Measurements from ENCODE around the gene SNAI1.
A peak's percentile ranks its signal among the peaks of the same experiment; 100 is the strongest.

SNAI1 gene

GRCh38 chr20:50012282-50013263 lies 29.8 kb downstream of the SNAI1 start:
- no peak for DNase-seq
- no peak overlapping the region for H3K27ac ChIP-seq (ENCODE audit: low read length, poor library complexity, severe bottlenecking)
- H3K27me3 ChIP-seq (ENCODE audit: control insufficient read depth in 1 of 2, insufficient read depth in 1 of 2, low read length in 2 of 2) = peaks cover 7 to 22% of the 10 kb centered on the region in 2 experiments
- no peak overlapping the region for H2BK15ac ChIP-seq (ENCODE audit: low read depth, poor library complexity, severe bottlenecking)
- H2BK12ac ChIP-seq (ENCODE audit: low read length in 2 of 2) = peak overlapping the region in 1 of 2 experiments; percentile 89
- H3K36me3 ChIP-seq (ENCODE audit: control insufficient read depth in 1 of 2, insufficient read depth in 2 of 2, low read depth in 1 of 2, low read length in 2 of 2) = no peaks in the 10 kb centered on the region
- WGBS = 44% methylated on average over 12 of the region's 12 CpGs
- no peaks in the 10 kb centered on the region for H3K79me1 ChIP-seq (replicated peaks; ENCODE audit: low read length, poor library complexity, severe bottlenecking)
- H2AFZ ChIP-seq (ENCODE audit: low read depth, low read length) = peak overlapping the region; percentile 19
- no peak overlapping the region for H2BK5ac ChIP-seq (ENCODE audit: low read depth, low read length, poor library complexity, severe bottlenecking)
- no peak overlapping the region for H4K91ac ChIP-seq (ENCODE audit: low read length)
- no peak overlapping the region for H3K23ac ChIP-seq (ENCODE audit: low read length in 2 of 2)
- peak overlapping the region in 1 of 2 experiments; percentile 43 for H3K4ac ChIP-seq (ENCODE audit: low read depth in 1 of 2, low read length in 2 of 2)
- H2BK120ac ChIP-seq (ENCODE audit: low read depth, low read length) = no peak overlapping the region
- H2AK5ac ChIP-seq (ENCODE audit: low read length, severe bottlenecking) = no peak overlapping the region
- H3K14ac ChIP-seq (ENCODE audit: low read length in 2 of 2) = no peak overlapping the region
- no peak overlapping the region for H3K9ac ChIP-seq (ENCODE audit: low read length)
- H4K8ac ChIP-seq (ENCODE audit: low read length) = no peak overlapping the region
- H3K18ac ChIP-seq (ENCODE audit: low read depth in 1 of 2, low read length in 2 of 2) = peak overlapping the region in 1 of 2 experiments; percentile 42
- no peak overlapping the region for H3K4me3 ChIP-seq (ENCODE audit: insufficient read depth in 1 of 2, low read depth in 1 of 2, low read length in 2 of 2)
- H3K4me2 ChIP-seq (ENCODE audit: low read length, poor library complexity, severe bottlenecking) = no peak overlapping the region
- no peaks in the 10 kb centered on the region for H3K9me3 ChIP-seq (ENCODE audit: control insufficient read depth, low read length)
- H3K4me1 ChIP-seq (ENCODE audit: control insufficient read depth, insufficient read depth, low read depth, low read length) = peaks cover 21% of the 10 kb centered on the region

- Histone ChIP-seq H2BK5ac (ENCODE audit: low read depth, low read length, poor library complexity, severe bottlenecking) (no peak overlapping the region), H3K4ac (ENCODE audit: low read depth in 1 of 2, low read length in 2 of 2) (no peak overlapping the region)
Measured at GRCh38 chr20:50013976-50014375, 31.2 kb downstream of the SNAI1 start.

GRCh38 chr20:50014570-50015562 lies 32.1 kb downstream of the SNAI1 start:
- Histone ChIP-seq H2BK12ac (ENCODE audit: low read length in 2 of 2) (peak overlapping the region; percentile 50 to 97), H2BK15ac (ENCODE audit: low read depth, poor library complexity, severe bottlenecking) (peak overlapping the region; percentile 30), H3K79me1 (replicated peaks; ENCODE audit: low read length, poor library complexity, severe bottlenecking) (no peaks in the 10 kb centered on the region), H3K23ac (ENCODE audit: low read length in 2 of 2) (peak overlapping the region in 1 of 2 experiments; percentile 83), H3K4ac (ENCODE audit: low read depth in 1 of 2, low read length in 2 of 2) (peak overlapping the region; percentile 49 to 54), H2BK5ac (ENCODE audit: low read depth, low read length, poor library complexity, severe bottlenecking) (no peak overlapping the region), H2AFZ (ENCODE audit: low read depth, low read length) (peak overlapping the region; percentile 46), H3K4me1 (ENCODE audit: control insufficient read depth, insufficient read depth, low read depth, low read length) (peaks cover 18% of the 10 kb centered on the region), H3K27ac (ENCODE audit: low read length, poor library complexity, severe bottlenecking) (no peak overlapping the region), H3K9me3 (ENCODE audit: control insufficient read depth, low read length) (no peaks in the 10 kb centered on the region), H3K36me3 (ENCODE audit: control insufficient read depth in 1 of 2, insufficient read depth in 2 of 2, low read depth in 1 of 2, low read length in 2 of 2) (no peaks in the 10 kb centered on the region), H3K9ac (ENCODE audit: low read length) (no peak overlapping the region), H2AK5ac (ENCODE audit: low read length, severe bottlenecking) (no peak overlapping the region), H2BK120ac (ENCODE audit: low read depth, low read length) (peak overlapping the region; percentile 37), H4K8ac (ENCODE audit: low read length) (peak overlapping the region; percentile 69), H3K4me2 (ENCODE audit: low read length, poor library complexity, severe bottlenecking) (no peak overlapping the region), H3K27me3 (ENCODE audit: control insufficient read depth in 1 of 2, insufficient read depth in 1 of 2, low read length in 2 of 2) (peaks cover 7 to 20% of the 10 kb centered on the region in 2 experiments), H3K18ac (ENCODE audit: low read depth in 1 of 2, low read length in 2 of 2) (peak overlapping the region; percentile 44 to 88), H3K14ac (ENCODE audit: low read length in 2 of 2) (peak overlapping the region in 1 of 2 experiments; percentile 89), H4K91ac (ENCODE audit: low read length) (peak overlapping the region; percentile 67), H3K4me3 (ENCODE audit: insufficient read depth in 1 of 2, low read depth in 1 of 2, low read length in 2 of 2) (no peak overlapping the region)
- 40% methylated on average over 22 of the region's 38 CpGs for WGBS
- no peak for DNase-seq

More at GRCh38 chr20:50013976-50014375, 31.2 kb downstream of the SNAI1 start:
- DNase-seq = no peak
- H3K18ac ChIP-seq (ENCODE audit: low read depth in 1 of 2, low read length in 2 of 2) = no peak overlapping the region
- H4K8ac ChIP-seq (ENCODE audit: low read length) = no peak overlapping the region
- H2BK15ac ChIP-seq (ENCODE audit: low read depth, poor library complexity, severe bottlenecking) = peak overlapping the region; percentile 30
- H2BK120ac ChIP-seq (ENCODE audit: low read depth, low read length) = no peak overlapping the region
- 90% methylated on average over 6 of the region's 7 CpGs for WGBS
- no peak overlapping the region for H3K4me3 ChIP-seq (ENCODE audit: insufficient read depth in 1 of 2, low read depth in 1 of 2, low read length in 2 of 2)
- no peak overlapping the region for H3K23ac ChIP-seq (ENCODE audit: low read length in 2 of 2)
- no peaks in the 10 kb centered on the region for H3K36me3 ChIP-seq (ENCODE audit: control insufficient read depth in 1 of 2, insufficient read depth in 2 of 2, low read depth in 1 of 2, low read length in 2 of 2)
- no peaks in the 10 kb centered on the region for H3K79me1 ChIP-seq (replicated peaks; ENCODE audit: low read length, poor library complexity, severe bottlenecking)
- H3K9me3 ChIP-seq (ENCODE audit: control insufficient read depth, low read length) = no peaks in the 10 kb centered on the region
- H3K9ac ChIP-seq (ENCODE audit: low read length) = no peak overlapping the region
- no peak overlapping the region for H2AFZ ChIP-seq (ENCODE audit: low read depth, low read length)
- H4K91ac ChIP-seq (ENCODE audit: low read length) = no peak overlapping the region
- no peak overlapping the region for H2BK12ac ChIP-seq (ENCODE audit: low read length in 2 of 2)
- peaks cover 7 to 22% of the 10 kb centered on the region in 2 experiments for H3K27me3 ChIP-seq (ENCODE audit: control insufficient read depth in 1 of 2, insufficient read depth in 1 of 2, low read length in 2 of 2)
- peaks cover 19% of the 10 kb centered on the region for H3K4me1 ChIP-seq (ENCODE audit: control insufficient read depth, insufficient read depth, low read depth, low read length)
- H3K4me2 ChIP-seq (ENCODE audit: low read length, poor library complexity, severe bottlenecking) = no peak overlapping the region
- no peak overlapping the region for H3K14ac ChIP-seq (ENCODE audit: low read length in 2 of 2)
- H2AK5ac ChIP-seq (ENCODE audit: low read length, severe bottlenecking) = no peak overlapping the region
- no peak overlapping the region for H3K27ac ChIP-seq (ENCODE audit: low read length, poor library complexity, severe bottlenecking)

Data from mesenchymal stem cell (in vitro differentiated cells and primary cell).